Measurements from ENCODE around the gene DAZL. TPM values are rescaled to one million over a fixed set of nuclear protein-coding genes. Genes with fewer than 3 reads are reported as not detected.

Gene DAZL
- total and polyA plus RNA-seq, 4 donors, result 0.06 to 0.13 (median 0.08) TPM; not detected in 1

GRCh38 chr3:16547561-16548357, 57.5 kb downstream of the DAZL start:
- Histone ChIP-seq H3K27me3 (ENCODE audit: control insufficient read depth, insufficient read depth, low read length) (no peaks in the 10 kb centered on the region), H3K4me3 (ENCODE audit: low read depth, low read length) (no peak overlapping the region), H3K9me3 (ENCODE audit: control insufficient read depth, insufficient read depth, low read length) (no peaks in the 10 kb centered on the region), H3K4me1 (ENCODE audit: control insufficient read depth, insufficient read depth, low read length) (peaks cover 3% of the 10 kb centered on the region), H3K27ac (ENCODE audit: low read depth, low read length) (no peak overlapping the region), H3K36me3 (ENCODE audit: control insufficient read depth, insufficient read depth, low read length) (no peaks in the 10 kb centered on the region)
- no peak for DNase-seq (ENCODE audit: low read depth in 4 of 6, low spot score in 6 of 6)
- 100% methylated on average over 2 of the region's 4 CpGs for WGBS (ENCODE audit: insufficient coverage)

- Histone ChIP-seq H3K27ac (ENCODE audit: low read depth, low read length) (no peak overlapping the region), H3K4me3 (ENCODE audit: low read depth, low read length) (no peak overlapping the region), H3K36me3 (ENCODE audit: control insufficient read depth, insufficient read depth, low read length) (no peaks in the 10 kb centered on the region), H3K9me3 (ENCODE audit: control insufficient read depth, insufficient read depth, low read length) (no peaks in the 10 kb centered on the region), H3K27me3 (ENCODE audit: control insufficient read depth, insufficient read depth, low read length) (no peaks in the 10 kb centered on the region), H3K4me1 (ENCODE audit: control insufficient read depth, insufficient read depth, low read length) (peaks cover 3% of the 10 kb centered on the region)
- no peak for DNase-seq (ENCODE audit: low read depth in 4 of 6, low spot score in 6 of 6)
- 77% methylated on average over 4 of the region's 12 CpGs for WGBS (ENCODE audit: insufficient coverage)
Measured at GRCh38 chr3:16546186-16547010, 58.8 kb downstream of the DAZL start.

GRCh38 chr3:16545413-16546185, 59.6 kb downstream of the DAZL start:
- H3K27ac ChIP-seq (ENCODE audit: low read depth, low read length), result no peak overlapping the region
- H3K4me3 ChIP-seq (ENCODE audit: low read depth, low read length), result no peak overlapping the region
- no peak for DNase-seq (ENCODE audit: low read depth in 4 of 6, low spot score in 6 of 6)
- H3K9me3 ChIP-seq (ENCODE audit: control insufficient read depth, insufficient read depth, low read length), result no peaks in the 10 kb centered on the region
- WGBS (ENCODE audit: insufficient coverage), result 69% methylated on average over 5 of the region's 10 CpGs
- H3K36me3 ChIP-seq (ENCODE audit: control insufficient read depth, insufficient read depth, low read length), result no peaks in the 10 kb centered on the region
- no peaks in the 10 kb centered on the region for H3K27me3 ChIP-seq (ENCODE audit: control insufficient read depth, insufficient read depth, low read length)
- H3K4me1 ChIP-seq (ENCODE audit: control insufficient read depth, insufficient read depth, low read length), result peaks cover 3% of the 10 kb centered on the region

- Histone ChIP-seq H3K36me3 (ENCODE audit: control insufficient read depth, insufficient read depth, low read length) (no peaks in the 10 kb centered on the region), H3K4me1 (ENCODE audit: control insufficient read depth, insufficient read depth, low read length) (no peaks in the 10 kb centered on the region), H3K9me3 (ENCODE audit: control insufficient read depth, insufficient read depth, low read length) (no peaks in the 10 kb centered on the region), H3K27ac (ENCODE audit: low read depth, low read length) (no peak overlapping the region), H3K27me3 (ENCODE audit: control insufficient read depth, insufficient read depth, low read length) (no peaks in the 10 kb centered on the region), H3K4me3 (ENCODE audit: low read depth, low read length) (no peak overlapping the region)
- 95% methylated on average over 4 of the region's 6 CpGs for WGBS (ENCODE audit: insufficient coverage)
- DNase-seq (ENCODE audit: low read depth in 4 of 6, low spot score in 6 of 6), result no peak
Measured at GRCh38 chr3:16543242-16543864, 61.9 kb downstream of the DAZL start.

- DNase-seq (ENCODE audit: low read depth in 4 of 6, low spot score in 6 of 6), result no peak
- no peaks in the 10 kb centered on the region for H3K36me3 ChIP-seq (ENCODE audit: control insufficient read depth, insufficient read depth, low read length)
- H3K4me1 ChIP-seq (ENCODE audit: control insufficient read depth, insufficient read depth, low read length), result no peaks in the 10 kb centered on the region
- no peaks in the 10 kb centered on the region for H3K9me3 ChIP-seq (ENCODE audit: control insufficient read depth, insufficient read depth, low read length)
- no peak overlapping the region for H3K4me3 ChIP-seq (ENCODE audit: low read depth, low read length)
- H3K27me3 ChIP-seq (ENCODE audit: control insufficient read depth, insufficient read depth, low read length), result no peaks in the 10 kb centered on the region
- no CpG with 5 or more reads among the region's 4 CpGs for WGBS (ENCODE audit: insufficient coverage)
- no peak overlapping the region for H3K27ac ChIP-seq (ENCODE audit: low read depth, low read length)
Measured at GRCh38 chr3:16538507-16538906, 66.7 kb downstream of the DAZL start.

GRCh38 chr3:16536996-16537395, 68.2 kb downstream of the DAZL start:
- WGBS (ENCODE audit: insufficient coverage), result 74% methylated on average over 3 of the region's 3 CpGs
- no peaks in the 10 kb centered on the region for H3K36me3 ChIP-seq (ENCODE audit: control insufficient read depth, insufficient read depth, low read length)
- DNase-seq (ENCODE audit: low read depth in 4 of 6, low spot score in 6 of 6), result no peak
- no peak overlapping the region for H3K4me3 ChIP-seq (ENCODE audit: low read depth, low read length)
- no peak overlapping the region for H3K27ac ChIP-seq (ENCODE audit: low read depth, low read length)
- no peaks in the 10 kb centered on the region for H3K9me3 ChIP-seq (ENCODE audit: control insufficient read depth, insufficient read depth, low read length)
- no peaks in the 10 kb centered on the region for H3K27me3 ChIP-seq (ENCODE audit: control insufficient read depth, insufficient read depth, low read length)
- no peaks in the 10 kb centered on the region for H3K4me1 ChIP-seq (ENCODE audit: control insufficient read depth, insufficient read depth, low read length)

Other genes starting within 250 kb of the DAZL start
- 10 to 100 TPM; 15.6 to 26.1 TPM for gene RFTN1, start 91.7 kb downstream of the DAZL start, total RNA-seq
- gene RFTN1, start 91.7 kb downstream of the DAZL start, polyA plus RNA-seq (ENCODE audit: insufficient read length in 2 of 2), result 10 to 100 TPM; 25.3 to 26.8 TPM

Data from spinal cord (tissue), 10 donors.